A673 (cell line): ENCODE measurements around the gene TH.

Experiments used
- EZH2 ChIP-seq: fragments of 200-600 bp; sonication (generic); IDR thresholded peaks from 2 replicates; pipeline ENCODE4 v1.6.1; 2017; ENCODE audit warnings: borderline replicate concordance, low read depth, mild to moderate bottlenecking, mixed read lengths, antibody characterized with exemption, low read length; ENCODE audit not compliant: poor library complexity, severe bottlenecking
- TF ChIP-seq, protein P1 (sequence below): fragments of 300-800, 200-600 bp; sonication (generic); conservative IDR thresholded peaks from 2 replicates; pipeline ENCODE4 v1.5.1; 2017; ENCODE audit warnings: low read depth, mild to moderate bottlenecking, antibody characterized with exemption, low read length, moderate library complexity, mixed read lengths

DNA sequence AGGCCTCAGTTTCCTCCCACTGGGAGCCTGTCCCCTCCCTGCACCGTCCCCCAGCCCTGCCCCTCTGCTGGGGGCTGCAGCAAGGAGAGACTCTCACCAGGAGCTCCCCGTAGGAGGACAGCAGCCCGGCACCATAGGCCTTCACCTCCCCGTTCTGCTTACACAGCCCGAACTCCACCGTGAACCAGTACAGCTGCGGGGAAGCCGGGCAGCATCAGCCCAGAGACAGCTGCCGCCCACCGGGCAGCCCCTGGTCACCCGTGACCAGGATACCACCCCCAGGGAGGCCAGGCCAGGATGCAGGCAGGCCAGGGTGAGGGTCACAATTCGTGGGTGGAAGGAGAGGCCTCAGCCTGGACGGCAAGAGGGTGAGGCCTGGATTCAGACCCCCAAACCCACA lies 6.0 kb downstream of the TH start:
- TF ChIP-seq, protein P1, sequence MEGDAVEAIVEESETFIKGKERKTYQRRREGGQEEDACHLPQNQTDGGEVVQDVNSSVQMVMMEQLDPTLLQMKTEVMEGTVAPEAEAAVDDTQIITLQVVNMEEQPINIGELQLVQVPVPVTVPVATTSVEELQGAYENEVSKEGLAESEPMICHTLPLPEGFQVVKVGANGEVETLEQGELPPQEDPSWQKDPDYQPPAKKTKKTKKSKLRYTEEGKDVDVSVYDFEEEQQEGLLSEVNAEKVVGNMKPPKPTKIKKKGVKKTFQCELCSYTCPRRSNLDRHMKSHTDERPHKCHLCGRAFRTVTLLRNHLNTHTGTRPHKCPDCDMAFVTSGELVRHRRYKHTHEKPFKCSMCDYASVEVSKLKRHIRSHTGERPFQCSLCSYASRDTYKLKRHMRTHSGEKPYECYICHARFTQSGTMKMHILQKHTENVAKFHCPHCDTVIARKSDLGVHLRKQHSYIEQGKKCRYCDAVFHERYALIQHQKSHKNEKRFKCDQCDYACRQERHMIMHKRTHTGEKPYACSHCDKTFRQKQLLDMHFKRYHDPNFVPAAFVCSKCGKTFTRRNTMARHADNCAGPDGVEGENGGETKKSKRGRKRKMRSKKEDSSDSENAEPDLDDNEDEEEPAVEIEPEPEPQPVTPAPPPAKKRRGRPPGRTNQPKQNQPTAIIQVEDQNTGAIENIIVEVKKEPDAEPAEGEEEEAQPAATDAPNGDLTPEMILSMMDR: no peak
- TF ChIP-seq EZH2: no peak
